ENCODE results near the gene PKNOX1. TPM values are rescaled to one million over a fixed set of nuclear protein-coding genes. Genes with fewer than 3 reads are reported as not detected.
"Not testable (repeated sequence)": the region's sequence is repeated elsewhere in the genome, so short reads cannot be mapped to it uniquely, and the experiment has no call there.

PKNOX1 gene
- total RNA-seq, 4 donors from 2014 or later = 7.7 to 19.6 (median 9.5) TPM

- intact Hi-C loops (cut with DNase I) = no loop called here
- DNase-seq = no peak
- peaks cover 0 to 13% (median 7%) of the 10 kb centered on the region in 3 donors for H3K9me3 ChIP-seq
- no peak for TF ChIP-seq POLR2A (IDR thresholded peaks at IDR 0.05)
- no peak for TF ChIP-seq CTCF (IDR thresholded peaks at IDR 0.05)
- no peaks in the 10 kb centered on the region for H3K27me3 ChIP-seq
- H3K4me1 ChIP-seq = peaks cover 3 to 30% (median 3%) of the 10 kb centered on the region in 3 donors
- no peaks in the 10 kb centered on the region for H3K36me3 ChIP-seq
- 44 to 76% methylated on average over 8 of the region's 8 CpGs for whole genome bisulfite sequencing, 2 donors
- no peak overlapping the region for H3K4me3 ChIP-seq
- H3K27ac ChIP-seq = peak overlapping the region; percentile 29 to 62 (median 44)
Measured at GRCh38 chr21:42997053-42997452, 22.7 kb downstream of the PKNOX1 start.

- intact Hi-C loops (cut with DNase I); H3K27ac ChIP-seq; H3K27me3 ChIP-seq; DNase-seq; H3K4me3 ChIP-seq; H3K36me3 ChIP-seq: not testable (repeated sequence)
- peaks cover 0 to 13% (median 7%) of the 10 kb centered on the region in 3 donors for H3K9me3 ChIP-seq
- 82 to 100% methylated on average over 1 of the region's 1 CpG for WGBS, 2 donors
- H3K4me1 ChIP-seq = peaks cover 3 to 25% (median 3%) of the 10 kb centered on the region in 3 donors
Measured at GRCh38 chr21:42997983-42998382, 23.6 kb downstream of the PKNOX1 start.

- H3K27ac ChIP-seq; H3K27me3 ChIP-seq; DNase-seq; H3K4me3 ChIP-seq; H3K36me3 ChIP-seq; intact Hi-C loops (cut with DNase I): not testable (repeated sequence)
- WGBS, 2 donors = 92% methylated on average over 2 of the region's 2 CpGs; no CpG with 5 or more reads in 1 of the 2 donors
- H3K4me1 ChIP-seq = peaks cover 3 to 24% (median 3%) of the 10 kb centered on the region in 3 donors
- H3K9me3 ChIP-seq = peaks cover 0 to 13% (median 7%) of the 10 kb centered on the region in 3 donors
Measured at GRCh38 chr21:42999152-42999551, 24.8 kb downstream of the PKNOX1 start.

DNA sequence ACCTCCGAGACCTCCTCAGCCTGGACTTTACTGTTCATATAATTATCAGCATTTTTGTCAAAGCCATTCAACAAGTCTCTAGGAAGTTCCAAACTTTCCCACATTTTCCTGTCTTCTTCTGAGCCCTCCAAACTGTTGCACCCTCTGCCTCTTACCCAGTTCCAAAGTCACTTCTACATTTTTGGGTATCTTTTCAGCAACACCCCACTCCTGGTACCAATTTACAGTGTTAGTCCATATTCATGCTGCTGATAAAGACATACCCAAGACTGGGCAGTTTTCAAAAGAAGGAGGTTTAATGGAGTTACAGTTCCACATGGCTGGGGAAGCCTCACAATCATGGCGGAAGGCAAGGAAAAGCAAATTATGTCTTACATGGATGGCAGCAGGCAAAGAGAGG, 25.7 kb downstream of the PKNOX1 start:
- H3K27ac ChIP-seq; H3K36me3 ChIP-seq; H3K4me3 ChIP-seq; intact Hi-C loops (cut with DNase I); H3K27me3 ChIP-seq; DNase-seq: not testable (repeated sequence)
- H3K4me1 ChIP-seq = peaks cover 3 to 24% (median 3%) of the 10 kb centered on the region in 3 donors
- 94% methylated on average over 2 of the region's 2 CpGs for WGBS, 2 donors
- peaks cover 0 to 13% (median 7%) of the 10 kb centered on the region in 3 donors for H3K9me3 ChIP-seq

GRCh38 chr21:43001316-43001715, 27.0 kb downstream of the PKNOX1 start:
- H3K27ac ChIP-seq = no peak overlapping the region
- no peaks in the 10 kb centered on the region for H3K27me3 ChIP-seq
- TF ChIP-seq CTCF (IDR thresholded peaks at IDR 0.05) (no peak), POLR2A (IDR thresholded peaks at IDR 0.05) (no peak)
- no peak for DNase-seq
- H3K9me3 ChIP-seq = peaks cover 0 to 13% (median 7%) of the 10 kb centered on the region in 3 donors
- 33 to 40% methylated on average over 4 of the region's 4 CpGs for WGBS, 2 donors
- H3K4me1 ChIP-seq = peaks cover 3 to 24% (median 3%) of the 10 kb centered on the region in 3 donors
- no peak overlapping the region for H3K4me3 ChIP-seq
- H3K36me3 ChIP-seq = peaks cover 0 to 21% (median 0%) of the 10 kb centered on the region in 3 donors
- intact Hi-C loops (cut with DNase I) = no loop called here

DNA sequence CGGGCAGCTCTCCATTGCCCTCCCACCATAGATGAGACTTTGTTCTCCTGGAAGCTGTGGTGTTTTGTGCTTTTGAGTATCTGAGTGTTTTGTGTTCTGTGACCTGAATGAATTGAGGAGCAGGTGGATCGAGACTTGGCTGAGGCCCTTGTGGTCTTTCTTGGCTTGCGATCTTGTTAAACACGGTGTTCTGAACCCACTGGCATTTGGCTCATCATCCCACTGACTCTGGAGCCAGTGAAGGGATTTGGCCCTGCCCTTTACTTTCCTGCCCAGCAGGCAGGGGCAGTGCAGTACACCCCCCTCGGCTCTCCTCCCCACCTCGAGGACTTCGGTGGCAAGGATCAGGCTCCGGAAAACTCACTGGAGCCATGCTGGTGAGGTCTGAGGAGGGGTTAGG, 30.6 kb downstream of the PKNOX1 start:
- no peak for DNase-seq
- Histone ChIP-seq H3K4me1 (peaks cover 0 to 10% (median 3%) of the 10 kb centered on the region in 3 donors), H3K4me3 (no peak overlapping the region), H3K36me3 (peaks cover 0 to 56% (median 0%) of the 10 kb centered on the region in 3 donors), H3K27me3 (no peaks in the 10 kb centered on the region), H3K9me3 (peaks cover 0 to 5% (median 2%) of the 10 kb centered on the region in 3 donors), H3K27ac (no peak overlapping the region)
- WGBS, 2 donors = 87 to 91% methylated on average over 5 of the region's 8 CpGs
- no peak for TF ChIP-seq POLR2A (IDR thresholded peaks at IDR 0.05)
- intact Hi-C loops (cut with DNase I) = no loop called here

- no peak overlapping the region for H3K4me3 ChIP-seq
- no peak overlapping the region for H3K27ac ChIP-seq
- H3K4me1 ChIP-seq = peaks cover 0 to 8% (median 3%) of the 10 kb centered on the region in 3 donors
- no peaks in the 10 kb centered on the region for H3K9me3 ChIP-seq
- 80 to 86% methylated on average over 9 of the region's 9 CpGs for WGBS, 2 donors
- no peaks in the 10 kb centered on the region for H3K27me3 ChIP-seq
- intact Hi-C loops (cut with DNase I) = no loop called here
- TF ChIP-seq POLR2A (IDR thresholded peaks at IDR 0.05) (no peak), CTCF (IDR thresholded peaks at IDR 0.05) (no peak)
- peaks cover 0 to 63% (median 0%) of the 10 kb centered on the region in 3 donors for H3K36me3 ChIP-seq
- no peak for DNase-seq
Measured at GRCh38 chr21:43005635-43006034, 31.3 kb downstream of the PKNOX1 start.

DNA sequence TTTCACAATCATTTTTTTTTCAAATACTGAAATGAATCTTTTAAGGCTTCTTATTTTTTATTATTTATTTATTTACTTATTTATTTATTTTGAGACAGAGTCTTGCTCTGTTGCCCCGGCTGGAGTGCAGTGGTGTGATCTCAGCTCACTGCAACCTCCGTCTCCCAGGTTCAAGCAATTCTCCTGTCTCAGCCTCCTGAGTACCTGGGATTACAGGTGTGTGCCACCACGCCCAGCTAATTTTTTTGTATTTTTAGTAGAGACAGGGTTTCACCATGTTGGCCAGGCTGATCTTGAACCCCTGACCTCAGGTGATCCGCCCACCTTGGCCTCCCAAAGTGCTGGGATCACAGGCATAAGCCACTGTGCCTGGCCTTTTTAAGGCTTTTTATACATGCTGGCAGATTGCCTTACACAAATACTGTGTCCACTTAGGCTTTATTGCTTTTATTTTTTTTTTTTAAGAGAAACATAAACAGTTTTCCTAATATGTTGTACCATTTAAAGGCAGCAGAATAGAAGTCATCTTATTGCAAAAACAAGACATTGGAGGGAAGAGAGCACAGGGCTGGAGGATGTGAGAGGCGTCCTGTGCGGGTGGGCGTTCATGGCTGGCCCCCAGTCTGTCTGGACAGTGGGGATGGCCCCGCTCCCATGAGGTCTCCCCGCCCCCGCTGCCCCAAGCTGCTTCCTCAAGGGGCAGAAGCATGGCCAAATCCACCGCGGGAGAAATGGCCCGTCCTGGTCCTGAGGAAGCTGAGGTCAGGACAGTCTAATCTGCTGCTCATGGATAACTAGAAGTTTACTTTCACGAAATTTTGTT, 31.9 kb downstream of the PKNOX1 start:
- H3K36me3 ChIP-seq = peaks cover 0 to 69% (median 0%) of the 10 kb centered on the region in 3 donors
- H3K4me1 ChIP-seq; DNase-seq; H3K27ac ChIP-seq; intact Hi-C loops (cut with DNase I); H3K9me3 ChIP-seq; H3K4me3 ChIP-seq; H3K27me3 ChIP-seq: not testable (repeated sequence)
- WGBS, 2 donors = 80 to 81% methylated on average over 12 to 14 of the region's 14 CpGs

All from esophagus squamous epithelium (tissue), 5 donors.